HG03139 (cell line): Measurements from ENCODE around the gene DNAJC8.

Experiments used
- ATAC-seq: cut with Tn5 transposase; IDR thresholded peaks from one replicate; pipeline ENCODE4 v1.9.1; 2021; ENCODE audit not compliant: unreplicated experiment

DNAJC8 gene, protein sequence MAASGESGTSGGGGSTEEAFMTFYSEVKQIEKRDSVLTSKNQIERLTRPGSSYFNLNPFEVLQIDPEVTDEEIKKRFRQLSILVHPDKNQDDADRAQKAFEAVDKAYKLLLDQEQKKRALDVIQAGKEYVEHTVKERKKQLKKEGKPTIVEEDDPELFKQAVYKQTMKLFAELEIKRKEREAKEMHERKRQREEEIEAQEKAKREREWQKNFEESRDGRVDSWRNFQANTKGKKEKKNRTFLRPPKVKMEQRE

DNA sequence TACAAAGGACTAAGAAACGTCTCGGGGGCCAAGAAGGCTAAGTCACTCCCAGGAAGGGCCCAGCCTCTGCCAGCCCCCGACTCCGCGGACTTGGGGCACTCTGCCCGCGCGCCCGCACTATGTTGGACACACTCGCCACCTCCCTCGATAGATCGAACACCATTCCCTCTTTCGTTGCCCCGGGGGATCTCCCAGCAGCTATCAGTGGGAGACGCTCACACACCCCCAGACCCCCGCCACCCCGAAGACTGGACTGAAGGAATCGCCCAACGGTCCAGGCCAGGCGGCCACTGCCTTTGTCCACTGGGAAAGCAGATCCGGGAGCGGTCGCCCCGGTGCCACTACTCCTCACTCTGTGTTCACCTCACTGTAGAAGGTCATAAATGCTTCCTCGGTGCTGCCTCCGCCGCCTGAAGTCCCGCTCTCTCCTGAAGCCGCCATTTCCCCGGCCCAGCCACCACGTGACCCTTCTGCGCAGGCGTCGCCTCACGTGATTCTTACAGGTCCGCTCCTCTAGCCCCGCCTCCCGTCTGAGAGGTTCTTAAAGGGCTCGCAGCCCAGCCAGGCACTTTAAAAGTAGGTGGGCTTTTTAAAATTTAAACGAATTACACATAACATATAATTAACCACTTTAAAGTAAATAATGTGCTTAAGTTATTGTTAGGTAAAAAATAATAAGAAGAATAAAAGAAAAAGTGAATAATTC is at the start of gene DNAJC8:
Gene DNAJC8 (minus strand): TSS at position 472 of the 706 bp plus-strand sequence. CDS start 31 bp downstream, at position 441.
- ATAC-seq = peak; percentile 52

- ATAC-seq = no peak
Measured at GRCh38 chr1:28281608-28282425, 49.0 kb upstream of the DNAJC8 start.

DNA sequence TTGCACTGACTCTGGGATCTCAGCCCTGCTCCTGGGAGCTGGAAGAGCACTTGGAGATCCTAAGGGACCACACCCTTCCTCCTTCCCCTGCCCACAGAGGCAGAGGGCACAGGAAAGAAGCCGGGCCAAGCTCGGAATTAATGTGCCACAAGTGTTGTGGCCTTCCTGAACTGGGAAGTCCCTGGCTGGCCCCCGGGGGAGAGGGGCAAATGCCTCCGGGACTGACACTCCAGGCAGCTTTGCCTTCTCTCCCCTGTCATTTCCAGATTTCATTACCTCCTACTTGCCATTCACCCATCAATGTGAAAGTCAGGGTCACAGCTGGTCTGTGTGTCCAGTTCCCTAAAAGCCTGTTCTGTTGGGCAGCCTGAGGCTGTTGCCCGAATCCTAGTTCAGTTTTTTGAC is 48.1 kb upstream of the DNAJC8 start:
- ATAC-seq = no peak

- no peak for ATAC-seq
Measured at GRCh38 chr1:28280501-28280900, 47.7 kb upstream of the DNAJC8 start.

GRCh38 chr1:28279721-28280120 is 46.9 kb upstream of the DNAJC8 start:
- ATAC-seq = no peak

GRCh38 chr1:28278763-28279162 is 45.9 kb upstream of the DNAJC8 start:
- no peak for ATAC-seq

GRCh38 chr1:28273216-28273860 is 40.5 kb upstream of the DNAJC8 start:
- no peak for ATAC-seq

GRCh38 chr1:28272215-28272852 is 39.5 kb upstream of the DNAJC8 start:
- no peak for ATAC-seq

DNA sequence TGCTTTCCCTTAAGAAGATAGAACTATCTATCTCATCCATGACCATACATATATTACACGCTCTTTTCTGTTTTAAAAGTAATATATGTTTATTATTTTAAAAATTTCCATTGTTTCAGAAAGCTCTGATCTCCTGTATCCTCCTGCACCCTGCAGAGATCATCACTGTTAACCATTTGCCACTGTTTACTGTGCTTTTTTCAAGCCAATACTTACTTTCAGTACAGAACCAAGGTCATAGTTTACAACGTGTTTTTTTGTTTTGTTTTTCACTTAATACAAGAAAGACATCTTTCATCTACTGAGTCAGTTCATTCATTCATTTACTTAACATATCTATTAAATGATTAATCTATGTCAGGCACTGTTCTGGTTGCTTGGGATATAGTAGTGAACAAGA is 36.7 kb upstream of the DNAJC8 start:
- no peak for ATAC-seq

GRCh38 chr1:28267633-28268032 is 34.8 kb upstream of the DNAJC8 start:
- ATAC-seq = no peak

DNA sequence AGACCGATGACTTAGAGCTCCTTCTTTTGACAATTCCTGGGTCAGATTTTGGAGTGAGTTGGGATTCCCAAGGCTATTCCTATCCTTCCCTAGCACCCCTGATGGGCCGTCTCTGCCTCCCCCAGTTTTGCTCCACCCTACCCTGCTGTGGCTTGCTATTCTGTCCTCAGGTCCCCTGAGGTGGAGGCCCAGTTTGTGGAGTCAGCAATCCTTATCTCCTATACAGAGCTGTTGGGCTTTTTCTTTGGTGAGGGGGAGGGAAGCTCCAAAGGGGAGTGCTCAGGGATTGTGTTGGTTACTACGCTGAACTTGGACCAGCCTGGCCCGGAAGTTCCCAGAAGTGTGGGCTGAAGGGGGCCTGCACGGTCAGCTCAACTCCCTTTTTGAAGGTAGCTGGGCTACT is 34.1 kb upstream of the DNAJC8 start:
- ATAC-seq = no peak

DNA sequence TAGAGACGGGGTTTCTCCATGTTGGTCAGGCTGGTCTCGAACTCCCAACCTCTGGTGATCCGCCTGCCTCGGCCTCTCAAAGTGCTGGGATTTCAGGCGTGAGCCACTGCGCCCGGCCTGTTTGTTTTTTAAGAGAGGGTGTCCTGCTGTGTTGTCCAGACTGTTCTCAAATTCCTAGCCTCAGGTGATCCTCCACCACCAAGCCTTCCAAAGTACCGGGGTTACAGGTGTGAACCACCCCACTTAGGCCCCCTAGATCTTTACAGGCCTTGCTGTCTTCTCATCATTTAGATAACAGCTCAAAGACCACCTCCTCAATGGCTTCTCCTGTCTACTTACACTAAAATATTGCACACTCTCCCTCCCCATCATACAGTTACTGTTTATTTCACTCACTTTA is 32.7 kb upstream of the DNAJC8 start:
- no peak for ATAC-seq

GRCh38 chr1:28264897-28265296 is 32.1 kb upstream of the DNAJC8 start:
- ATAC-seq = no peak

- ATAC-seq = no peak
Measured at GRCh38 chr1:28260803-28261174, 28.0 kb upstream of the DNAJC8 start.

DNA sequence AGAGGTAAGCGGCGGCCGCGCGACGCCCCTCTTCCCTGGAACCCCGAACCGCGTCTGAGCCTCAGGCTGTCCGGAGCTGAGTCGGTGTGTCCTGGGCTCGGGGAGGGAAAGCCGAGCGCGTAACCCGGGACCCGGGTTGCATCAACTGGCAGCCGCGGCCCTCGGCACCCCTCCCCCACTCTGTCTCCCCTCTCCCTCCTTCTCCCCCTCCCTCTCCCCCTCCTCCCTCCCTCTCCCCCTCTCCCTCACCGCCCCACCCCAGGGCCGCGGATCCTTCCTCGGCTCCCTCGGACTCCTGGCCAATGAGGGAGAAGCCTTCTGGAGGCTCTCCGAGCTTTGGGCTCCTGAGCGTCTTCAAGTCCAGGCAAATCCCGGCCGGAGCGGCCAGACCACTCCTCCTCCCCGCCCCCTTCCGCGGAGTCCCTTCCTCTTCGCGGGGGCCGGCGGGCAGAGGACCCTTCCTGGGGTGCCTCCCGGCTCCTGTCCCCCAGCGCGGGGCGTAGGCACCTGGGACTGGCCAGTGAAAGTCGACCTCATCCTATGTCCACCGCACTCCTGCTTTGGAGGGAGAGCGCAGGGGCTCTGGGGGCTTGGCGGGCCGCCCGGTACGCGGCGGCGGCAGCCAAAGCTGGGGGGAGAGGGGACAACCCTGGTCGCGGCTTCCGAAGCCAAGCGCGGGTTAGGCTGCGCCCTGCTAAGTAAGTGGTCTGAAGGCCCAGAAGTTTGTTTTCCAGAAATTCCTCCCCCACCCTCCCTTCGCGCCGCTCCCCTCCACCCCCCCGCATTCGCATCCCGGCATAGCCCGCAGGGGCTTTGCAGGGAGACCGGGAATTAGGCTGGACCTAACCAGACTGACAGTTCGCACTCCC is 27.3 kb upstream of the DNAJC8 start:
- no peak for ATAC-seq

DNA sequence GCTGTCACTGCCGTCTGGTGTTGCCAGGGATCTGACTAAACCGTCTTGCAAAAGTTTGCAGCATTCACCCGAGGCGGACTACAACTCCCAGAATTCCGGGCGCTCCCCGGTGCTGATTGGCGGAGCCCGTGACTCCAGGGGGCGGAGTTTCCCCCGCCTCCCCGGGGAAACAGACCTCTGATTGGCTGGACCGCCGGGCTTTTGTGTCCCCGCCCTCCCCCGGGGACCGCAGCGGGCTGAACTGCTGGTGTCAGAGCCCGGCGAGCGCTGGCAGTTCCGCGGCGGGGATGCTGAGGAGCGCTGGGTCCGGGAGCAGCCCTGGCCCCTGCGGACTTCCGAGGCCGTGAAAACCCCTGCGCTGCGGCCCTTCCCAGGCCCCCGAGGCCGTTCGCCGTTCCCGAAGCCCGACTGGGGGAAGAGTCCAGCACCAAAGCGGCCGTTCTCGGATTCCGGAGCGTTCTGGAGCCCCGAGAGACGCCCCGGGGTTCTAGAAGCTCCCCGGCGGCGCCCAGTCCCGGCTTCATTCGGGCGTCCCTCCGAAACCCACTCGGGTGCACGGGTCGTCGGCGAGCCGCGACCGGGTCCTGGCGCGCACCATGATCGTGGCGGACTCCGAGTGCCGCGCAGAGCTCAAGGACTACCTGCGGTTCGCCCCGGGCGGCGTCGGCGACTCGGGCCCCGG is 26.6 kb upstream of the DNAJC8 start, which contains the start of gene SESN2:
Gene SESN2 (plus strand): TSS at position 267 of the 682 bp plus-strand sequence. CDS start 330 bp downstream, at position 597.
- peak; percentile 91 for ATAC-seq

DNA sequence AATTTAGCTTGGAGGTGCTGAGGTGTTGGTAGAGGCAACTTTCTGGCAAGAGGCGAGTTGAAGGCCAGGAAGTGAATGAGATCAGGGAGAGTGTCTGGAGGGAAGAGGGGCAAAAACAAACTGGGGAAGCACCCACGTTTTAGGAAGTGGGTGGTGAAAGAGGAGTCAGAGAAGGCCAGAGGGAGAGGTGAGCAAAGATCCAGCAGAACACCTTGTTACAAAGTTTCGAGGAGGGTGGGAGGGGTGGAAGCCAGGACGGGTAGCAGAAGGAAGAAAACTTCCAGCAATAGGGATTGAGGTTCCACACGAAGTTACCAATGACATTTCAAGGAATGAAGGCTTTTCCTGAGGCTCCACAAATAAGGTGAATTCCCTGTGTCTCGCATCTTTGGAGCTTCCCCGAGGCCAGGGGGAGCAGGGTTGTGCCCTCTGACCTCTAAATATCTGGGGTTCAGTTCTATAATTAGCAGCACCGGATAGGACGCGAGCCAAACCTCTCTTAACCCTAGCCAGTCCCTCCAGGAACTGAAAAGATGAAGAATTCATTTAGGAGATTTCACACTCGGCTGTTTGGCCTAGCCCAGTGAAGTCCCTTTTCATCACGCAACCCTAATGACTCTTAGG is 25.9 kb upstream of the DNAJC8 start:
- ATAC-seq = no peak

DNA sequence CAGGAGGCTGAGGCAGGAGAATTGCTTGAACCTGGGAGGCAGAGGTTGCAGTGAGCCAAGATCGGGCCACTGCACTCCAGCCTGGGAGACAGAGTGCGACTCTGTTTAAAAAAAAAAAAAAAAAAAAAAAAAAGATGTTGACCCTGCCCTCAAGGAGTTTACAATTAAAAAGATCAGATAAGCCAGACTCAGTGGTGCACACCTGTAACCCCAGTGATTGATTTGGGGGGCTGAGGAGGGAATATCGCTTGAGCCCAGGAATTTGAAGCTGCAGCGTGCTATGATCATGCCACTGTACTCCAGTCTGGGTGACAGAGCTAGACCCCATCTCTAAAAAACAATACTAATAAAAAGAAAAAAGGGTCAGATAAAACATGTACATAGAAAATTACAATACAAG is 24.9 kb upstream of the DNAJC8 start:
- ATAC-seq = no peak
